ENCODE results near the gene SLAMF9. TPM values are rescaled to one million over a fixed set of nuclear protein-coding genes. Genes with fewer than 3 reads are reported as not detected.

SLAMF9 gene
- total RNA-seq, 1 experiment from 2014 or later, result not detected

GRCh38 chr1:159978107-159978398 is 24.0 kb upstream of the SLAMF9 start:
- POLR2A ChIA-PET, result no interaction called here
- intact Hi-C loops (cut with micrococcal nuclease; ENCODE audit: unreplicated experiment), result no loop called here

GRCh38 chr1:159977364-159978106 is 23.5 kb upstream of the SLAMF9 start:
- Histone ChIP-seq H3K36me3 (ENCODE audit: control insufficient read depth, insufficient read depth, low read length) (no peaks in the 10 kb centered on the region), H3K4me1 (ENCODE audit: control insufficient read depth, insufficient read depth, low read length) (no peaks in the 10 kb centered on the region), H3K4me3 (ENCODE audit: low read depth in 2 of 2, low read length in 2 of 2) (no peak overlapping the region), H3K9me3 (ENCODE audit: control insufficient read depth, insufficient read depth, low read depth, low read length) (no peaks in the 10 kb centered on the region), H3K27me3 (ENCODE audit: control insufficient read depth, insufficient read depth, low read length) (peaks cover 8% of the 10 kb centered on the region), H3K27ac (ENCODE audit: low read length) (no peak overlapping the region)
- no TSS peak for BruUV-seq (replicated peaks)
- POLR2A ChIA-PET, result no interaction called here
- TF ChIP-seq REST (IDR thresholded peaks at IDR 0.05; ENCODE audit: insufficient read depth in 1 of 2, low read depth in 2 of 2, low read length in 1 of 2) (no peak), POLR2AphosphoS5 (IDR thresholded peaks at IDR 0.05; ENCODE audit: low read depth, low read length) (no peak), TCF7L2 (IDR thresholded peaks at IDR 0.05; ENCODE audit: low read depth, low read length) (no peak), SIN3A (IDR thresholded peaks at IDR 0.05; ENCODE audit: borderline replicate concordance, insufficient read depth, low read depth, low read length) (no peak), CTCF (IDR thresholded peaks at IDR 0.05) (no peak)
- intact Hi-C loops (cut with micrococcal nuclease; ENCODE audit: unreplicated experiment), result no loop called here
- in situ Hi-C loops (cut with HindIII; ENCODE audit: low pct_unique_long_range_greater_than_20kb, low sequenced_read_pairs), result no loop called here
- ATAC-seq (no peak), DNase-seq (ENCODE audit: low read depth, low spot score) (no peak)
- CTCF ChIA-PET, result no interaction called here

More at GRCh38 chr1:159978107-159978398, 24.0 kb upstream of the SLAMF9 start:
- no peak for TF ChIP-seq CTCF (IDR thresholded peaks at IDR 0.05)
- TF ChIP-seq POLR2AphosphoS5 (IDR thresholded peaks at IDR 0.05; ENCODE audit: low read depth, low read length), result no peak
- TF ChIP-seq SIN3A (IDR thresholded peaks at IDR 0.05; ENCODE audit: borderline replicate concordance, insufficient read depth, low read depth, low read length), result no peak
- TF ChIP-seq REST (IDR thresholded peaks at IDR 0.05; ENCODE audit: insufficient read depth in 1 of 2, low read depth in 2 of 2, low read length in 1 of 2), result no peak
- no peak for TF ChIP-seq TCF7L2 (IDR thresholded peaks at IDR 0.05; ENCODE audit: low read depth, low read length)
- in situ Hi-C loops (cut with HindIII; ENCODE audit: low pct_unique_long_range_greater_than_20kb, low sequenced_read_pairs), result no loop called here
- Histone ChIP-seq H3K27ac (ENCODE audit: low read length) (no peak overlapping the region), H3K9me3 (ENCODE audit: control insufficient read depth, insufficient read depth, low read depth, low read length) (no peaks in the 10 kb centered on the region), H3K4me1 (ENCODE audit: control insufficient read depth, insufficient read depth, low read length) (no peaks in the 10 kb centered on the region), H3K4me3 (ENCODE audit: low read depth in 2 of 2, low read length in 2 of 2) (no peak overlapping the region), H3K36me3 (ENCODE audit: control insufficient read depth, insufficient read depth, low read length) (no peaks in the 10 kb centered on the region), H3K27me3 (ENCODE audit: control insufficient read depth, insufficient read depth, low read length) (peaks cover 9% of the 10 kb centered on the region)
- CTCF ChIA-PET, result no interaction called here
- DNase-seq (ENCODE audit: low read depth, low spot score) (no peak), ATAC-seq (no peak)
- no TSS peak for BruUV-seq (replicated peaks)
